Trophoblast cell (in vitro differentiated cells and primary cell): Measurements from ENCODE around the gene KCNJ6.
A peak's percentile ranks its signal among the peaks of the same experiment; 100 is the strongest.

Experiments used
- DNase-seq, 2 donors: peaks; one replicate each; pipeline ENCODE4 v3.0.0-alpha.2; 2016
- H2AFZ ChIP-seq: 2 replicates; pipeline ENCODE4 v1.6.1; 2013; ENCODE audit warnings: low read length, moderate library complexity, mild to moderate bottlenecking; ENCODE audit not compliant: insufficient read depth, poor library complexity
- H2AK5ac ChIP-seq: 2 replicates; pipeline ENCODE4 v1.6.1; 2013; ENCODE audit warnings: mild to moderate bottlenecking, low read length
- H2BK120ac ChIP-seq: 2 replicates; pipeline ENCODE4 v1.6.1; 2013; ENCODE audit warnings: low read length, mild to moderate bottlenecking, moderate library complexity; ENCODE audit not compliant: insufficient read depth, poor library complexity
- H2BK12ac ChIP-seq: 2 replicates; pipeline ENCODE4 v1.6.1; 2013; ENCODE audit warnings: mild to moderate bottlenecking, low read length, moderate library complexity
- H2BK5ac ChIP-seq: 2 replicates; pipeline ENCODE4 v1.6.1; 2013; ENCODE audit warnings: low read length, low read depth, moderate library complexity, mild to moderate bottlenecking; ENCODE audit not compliant: poor library complexity
- H3K14ac ChIP-seq: 2 replicates; pipeline ENCODE4 v1.6.1; 2013; ENCODE audit warnings: mild to moderate bottlenecking, low read length
- H3K18ac ChIP-seq: 2 replicates; pipeline ENCODE4 v1.6.1; 2013; ENCODE audit warnings: mild to moderate bottlenecking, low read length
- H3K23ac ChIP-seq: 2 replicates; pipeline ENCODE4 v1.6.1; 2013; ENCODE audit warnings: low read length
- H3K27ac ChIP-seq: 2 replicates; pipeline ENCODE4 v1.5.1; 2013; ENCODE audit warnings: low read depth, mild to moderate bottlenecking, inconsistent platforms, low read length, moderate library complexity
- H3K27me3 ChIP-seq: 2 replicates; pipeline ENCODE4 v1.6.1; 2013; ENCODE audit warnings: inconsistent platforms, mild to moderate bottlenecking, low read length, moderate library complexity; ENCODE audit not compliant: insufficient read depth
- H3K36me3 ChIP-seq, 2 experiments: 1 replicate in 1 of 2; 2 replicates in 1 of 2; pipeline ENCODE4 v1.6.1; 2013; ENCODE audit warnings: low read length in 2 of 2, mild to moderate bottlenecking in 2 of 2, moderate library complexity in 1 of 2; ENCODE audit not compliant: insufficient read depth in 2 of 2, control insufficient read depth in 1 of 2
- H3K4ac ChIP-seq: 2 replicates; pipeline ENCODE4 v1.6.1; 2013; ENCODE audit warnings: low read depth, mild to moderate bottlenecking, low read length, moderate library complexity
- H3K4me1 ChIP-seq, 2 experiments: 1 replicate in 1 of 2; 2 replicates in 1 of 2; pipeline ENCODE4 v1.6.1; 2013; ENCODE audit warnings: low read length in 2 of 2, mild to moderate bottlenecking in 2 of 2, moderate library complexity in 1 of 2; ENCODE audit not compliant: insufficient read depth in 2 of 2, control insufficient read depth in 1 of 2
- H3K4me2 ChIP-seq: 2 replicates; pipeline ENCODE4 v1.6.1; 2013; ENCODE audit warnings: inconsistent platforms, mild to moderate bottlenecking, low read length, moderate library complexity
- H3K4me3 ChIP-seq: 2 replicates; pipeline ENCODE4 v1.5.1; 2013; ENCODE audit warnings: mild to moderate bottlenecking, low read depth, low read length, inconsistent platforms
- H3K79me1 ChIP-seq: one replicate; pipeline ENCODE4 v1.6.1; 2013; ENCODE audit warnings: low read length
- H3K79me2 ChIP-seq: 2 replicates; pipeline ENCODE4 v1.6.1; 2013; ENCODE audit warnings: low read length, mild to moderate bottlenecking; ENCODE audit not compliant: control insufficient read depth, insufficient read depth, poor library complexity
- H3K9ac ChIP-seq: 2 replicates; pipeline ENCODE4 v1.6.1; 2013; ENCODE audit warnings: mild to moderate bottlenecking, low read length
- H3K9me3 ChIP-seq: 2 replicates; pipeline ENCODE4 v1.6.1; 2013; ENCODE audit warnings: low read depth, mild to moderate bottlenecking, control low read depth, inconsistent platforms, low read length; ENCODE audit not compliant: insufficient read depth
- H4K12ac ChIP-seq: 2 replicates; pipeline ENCODE4 v1.6.1; 2013; ENCODE audit warnings: low read depth, mild to moderate bottlenecking, low read length, moderate library complexity
- H4K8ac ChIP-seq: 2 replicates; pipeline ENCODE4 v1.6.1; 2013; ENCODE audit warnings: low read depth, mild to moderate bottlenecking, low read length, moderate library complexity
- H4K91ac ChIP-seq: one replicate; pipeline ENCODE4 v1.6.1; 2013; ENCODE audit warnings: low read depth, mild to moderate bottlenecking, low read length, moderate library complexity
- WGBS: extraction: QIAGEN DNeasy Blood & Tissue Kit; methylation state at CpG from one replicate; pipeline ENCODE4 v1.1.7; 2013; ENCODE audit warnings: missing lambda C conversion rate; ENCODE audit not compliant: insufficient read length, insufficient coverage; ENCODE audit errors: extremely low coverage; 5-methylcytosine and 5-hydroxymethylcytosine counted together

The KCNJ6 gene

DNA sequence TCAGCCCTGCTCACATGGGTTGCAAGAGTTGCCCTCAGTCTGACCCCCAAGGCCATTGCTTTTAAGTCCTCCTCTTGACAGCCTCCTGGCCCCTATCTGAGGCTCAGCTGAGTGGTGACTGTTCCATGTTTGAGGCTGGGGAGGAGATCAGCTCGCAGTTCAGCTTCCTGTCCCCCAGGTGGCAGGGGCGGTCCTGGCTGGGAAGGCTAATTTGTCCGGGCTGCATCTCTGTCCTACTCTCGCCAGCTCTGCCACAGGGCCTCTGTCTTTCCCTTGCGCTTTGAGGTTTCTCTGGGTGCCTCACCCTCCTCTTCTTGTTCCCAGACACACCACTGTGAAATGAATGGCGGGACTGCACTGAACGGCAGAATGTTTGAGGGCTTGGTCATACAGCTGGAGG, 157.3 kb downstream of the KCNJ6 start:
- no peak overlapping the region for H3K14ac ChIP-seq
- no peak overlapping the region for H2AK5ac ChIP-seq
- WGBS, result no CpG with 5 or more reads among the region's 7 CpGs
- no peak overlapping the region for H4K8ac ChIP-seq
- no peak overlapping the region for H3K27ac ChIP-seq
- H3K4ac ChIP-seq, result no peak overlapping the region
- H2AFZ ChIP-seq, result no peak overlapping the region
- peak; percentile 66 to 72 for DNase-seq
- H2BK5ac ChIP-seq, result no peak overlapping the region
- no peaks in the 10 kb centered on the region for H3K79me1 ChIP-seq
- H2BK12ac ChIP-seq, result no peak overlapping the region
- no peak overlapping the region for H3K4me3 ChIP-seq
- H3K4me1 ChIP-seq, result no peaks in the 10 kb centered on the region
- no peak overlapping the region for H3K23ac ChIP-seq
- no peak overlapping the region for H4K91ac ChIP-seq
- H3K36me3 ChIP-seq, result no peaks in the 10 kb centered on the region
- H3K9ac ChIP-seq, result no peak overlapping the region
- H3K4me2 ChIP-seq, result no peak overlapping the region
- no peak overlapping the region for H3K18ac ChIP-seq
- no peaks in the 10 kb centered on the region for H3K27me3 ChIP-seq
- H3K79me2 ChIP-seq, result no peaks in the 10 kb centered on the region
- no peak overlapping the region for H4K12ac ChIP-seq
- H2BK120ac ChIP-seq, result no peak overlapping the region
- H3K9me3 ChIP-seq, result peaks cover 3% of the 10 kb centered on the region

DNA sequence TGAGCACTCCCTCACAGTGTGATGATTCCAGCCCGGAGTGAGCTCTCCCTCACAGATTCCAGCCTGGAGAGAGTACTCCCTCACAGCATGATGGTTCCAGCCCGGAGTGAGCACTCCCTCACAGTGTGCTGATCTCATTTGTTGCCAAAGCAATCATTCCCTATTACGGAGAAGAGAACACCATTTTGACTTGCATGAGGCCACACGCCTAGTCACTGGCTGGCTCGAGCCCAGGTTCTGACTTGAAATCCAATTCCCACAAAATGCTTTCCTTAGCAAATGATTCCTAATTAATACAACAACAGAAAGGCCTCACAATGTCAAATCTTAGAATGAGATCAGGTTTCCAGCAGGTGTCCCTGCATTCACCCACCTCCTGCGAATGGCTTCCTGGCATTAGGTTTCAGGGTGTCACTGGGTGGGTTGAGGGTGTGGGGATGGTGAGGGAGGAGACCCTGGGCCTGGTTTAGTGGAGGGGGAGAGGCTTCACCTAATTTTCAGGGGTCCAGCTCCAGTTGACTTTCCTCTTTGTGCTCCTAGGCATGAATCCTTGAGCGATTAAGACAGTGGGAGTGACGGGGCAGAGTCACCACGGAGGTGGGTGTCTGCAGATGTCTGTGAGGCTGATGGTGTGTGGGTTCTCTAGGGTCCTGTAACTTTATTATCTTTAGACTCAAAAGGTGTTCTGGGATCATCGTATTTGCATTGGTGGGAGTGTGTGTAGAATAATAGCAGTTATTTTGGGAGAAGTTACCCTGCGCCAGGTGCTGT, 158.5 kb downstream of the KCNJ6 start:
- Histone ChIP-seq H3K23ac (no peak overlapping the region), H3K27ac (no peak overlapping the region), H2AK5ac (no peak overlapping the region), H3K4me2 (no peak overlapping the region), H2BK5ac (no peak overlapping the region), H4K12ac (no peak overlapping the region), H3K4ac (no peak overlapping the region), H3K79me1 (no peaks in the 10 kb centered on the region), H3K27me3 (no peaks in the 10 kb centered on the region), H3K14ac (no peak overlapping the region), H2AFZ (no peak overlapping the region), H3K18ac (no peak overlapping the region), H2BK12ac (no peak overlapping the region), H3K36me3 (no peaks in the 10 kb centered on the region), H4K91ac (no peak overlapping the region), H2BK120ac (no peak overlapping the region), H3K4me1 (peaks cover 4 to 5% of the 10 kb centered on the region in 2 experiments), H3K9me3 (peaks cover 3% of the 10 kb centered on the region), H3K9ac (no peak overlapping the region), H3K79me2 (no peaks in the 10 kb centered on the region), H4K8ac (no peak overlapping the region), H3K4me3 (no peak overlapping the region)
- DNase-seq, result no peak
- WGBS, result no CpG with 5 or more reads among the region's 11 CpGs

DNA sequence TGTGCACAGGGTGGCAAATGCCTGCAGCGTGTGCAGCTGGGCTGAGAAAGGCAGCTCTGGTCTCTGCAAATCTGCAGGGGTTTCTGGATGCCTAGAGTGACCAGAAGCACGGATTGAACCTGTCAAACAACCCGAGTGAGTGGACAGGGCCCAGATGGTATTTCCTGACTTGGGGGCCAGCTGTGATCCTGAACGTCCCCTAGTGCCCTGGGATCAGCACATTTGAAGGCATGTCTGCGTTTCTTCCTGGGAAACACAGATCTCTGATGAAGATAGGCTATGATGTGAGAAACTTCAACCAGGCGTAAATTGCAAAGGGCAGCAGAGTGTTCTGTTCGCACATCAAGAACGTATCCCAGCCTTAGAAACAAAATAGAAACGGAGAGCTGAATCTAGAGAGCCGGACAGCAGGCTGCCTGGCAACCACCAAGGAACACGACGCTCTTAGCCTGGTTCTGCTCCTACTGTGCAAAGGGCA, 163.1 kb downstream of the KCNJ6 start:
- H2BK120ac ChIP-seq, result no peak overlapping the region
- no peaks in the 10 kb centered on the region for H3K27me3 ChIP-seq
- H2BK5ac ChIP-seq, result no peak overlapping the region
- H4K12ac ChIP-seq, result no peak overlapping the region
- no peak overlapping the region for H4K91ac ChIP-seq
- no peak overlapping the region for H2AK5ac ChIP-seq
- H3K9ac ChIP-seq, result no peak overlapping the region
- H3K79me1 ChIP-seq, result no peaks in the 10 kb centered on the region
- H3K36me3 ChIP-seq, result no peaks in the 10 kb centered on the region
- H4K8ac ChIP-seq, result no peak overlapping the region
- peaks cover 15 to 16% of the 10 kb centered on the region in 2 experiments for H3K4me1 ChIP-seq
- no peak overlapping the region for H3K4ac ChIP-seq
- H3K4me3 ChIP-seq, result no peak overlapping the region
- H3K79me2 ChIP-seq, result no peaks in the 10 kb centered on the region
- no peak overlapping the region for H3K14ac ChIP-seq
- DNase-seq, result no peak
- no peak overlapping the region for H3K27ac ChIP-seq
- H3K18ac ChIP-seq, result no peak overlapping the region
- H3K9me3 ChIP-seq, result no peaks in the 10 kb centered on the region
- H3K23ac ChIP-seq, result no peak overlapping the region
- no peak overlapping the region for H3K4me2 ChIP-seq
- no peak overlapping the region for H2AFZ ChIP-seq
- no peak overlapping the region for H2BK12ac ChIP-seq
- no CpG with 5 or more reads among the region's 12 CpGs for WGBS

DNA sequence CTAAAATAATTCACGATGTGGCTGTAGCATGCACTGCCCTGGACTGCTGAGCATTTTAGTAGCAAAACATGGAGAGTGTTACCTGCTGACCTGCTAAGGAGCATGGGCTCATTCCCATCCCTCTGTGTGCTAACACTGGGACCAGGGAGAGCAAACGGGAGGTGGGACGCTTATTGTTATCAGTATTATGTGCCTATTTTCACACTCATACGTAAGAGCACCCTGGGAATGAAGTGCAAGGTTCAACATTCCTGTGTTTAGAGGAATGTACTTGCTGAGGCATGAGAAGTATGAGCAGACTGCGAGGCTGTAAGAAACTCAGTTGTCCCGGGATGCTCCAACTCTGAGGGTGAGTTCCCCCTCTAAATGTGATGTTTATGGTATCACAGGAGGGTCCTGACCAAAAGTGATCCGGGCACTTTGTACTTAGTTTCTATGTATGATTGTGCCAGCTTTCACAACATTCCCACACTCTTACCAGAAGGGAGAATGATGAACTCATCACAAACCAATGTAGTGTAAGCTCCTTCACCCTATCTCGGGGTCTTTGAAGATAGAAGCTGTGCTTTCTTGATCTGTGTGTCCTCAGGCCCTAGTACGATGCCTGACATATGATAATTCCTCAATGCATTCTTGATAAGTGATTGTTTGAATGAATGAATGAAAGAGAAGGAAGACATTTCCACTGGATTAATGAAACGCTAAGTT, 164.8 kb downstream of the KCNJ6 start:
- Histone ChIP-seq H3K4me3 (no peak overlapping the region), H3K4me1 (peaks cover 15 to 16% of the 10 kb centered on the region in 2 experiments), H3K27ac (no peak overlapping the region), H3K23ac (no peak overlapping the region), H4K12ac (no peak overlapping the region), H3K79me2 (no peaks in the 10 kb centered on the region), H3K18ac (no peak overlapping the region), H3K9ac (no peak overlapping the region), H3K14ac (no peak overlapping the region), H2BK120ac (no peak overlapping the region), H3K4ac (no peak overlapping the region), H2BK12ac (no peak overlapping the region), H2AK5ac (no peak overlapping the region), H4K91ac (no peak overlapping the region), H3K36me3 (no peaks in the 10 kb centered on the region), H3K79me1 (no peaks in the 10 kb centered on the region), H4K8ac (no peak overlapping the region), H3K9me3 (no peaks in the 10 kb centered on the region), H3K27me3 (no peaks in the 10 kb centered on the region), H2AFZ (no peak overlapping the region), H3K4me2 (no peak overlapping the region), H2BK5ac (no peak overlapping the region)
- WGBS, result no CpG with 5 or more reads among the region's 10 CpGs
- peak; percentile 66 to 86 for DNase-seq
